Measurements from ENCODE around the gene EFCAB11. TPM values are rescaled to one million over a fixed set of nuclear protein-coding genes. Genes with fewer than 3 reads are reported as not detected.

EFCAB11 gene
- total RNA-seq, 2 experiments from 2014 or later = 9.2 to 11.6 TPM

Other genes starting within 250 kb of the EFCAB11 start
- gene TDP1, start 1.2 kb upstream of the EFCAB11 start, total RNA-seq = 10 to 100 TPM; 79.1 to 86.7 TPM
- gene KCNK13, start 107.3 kb upstream of the EFCAB11 start, total RNA-seq = under 1 TPM in 1 of 2 experiments, not detected in 1; 0.19 TPM